GM11168 (cell line): ENCODE measurements around the gene TRPM6.
"Not testable (repeated sequence)": the region's sequence is repeated elsewhere in the genome, so short reads cannot be mapped to it uniquely, and the experiment has no call there.

ENCODE experiments used
- in situ Hi-C: fragments of 300-500 bp; cut with MboI; formaldehyde crosslinking; loops from one replicate; pipeline ENCODE4 v1.12.0; 2022; ENCODE audit warnings: low sequenced_read_pairs; ENCODE audit not compliant: unreplicated experiment

Gene TRPM6, protein sequence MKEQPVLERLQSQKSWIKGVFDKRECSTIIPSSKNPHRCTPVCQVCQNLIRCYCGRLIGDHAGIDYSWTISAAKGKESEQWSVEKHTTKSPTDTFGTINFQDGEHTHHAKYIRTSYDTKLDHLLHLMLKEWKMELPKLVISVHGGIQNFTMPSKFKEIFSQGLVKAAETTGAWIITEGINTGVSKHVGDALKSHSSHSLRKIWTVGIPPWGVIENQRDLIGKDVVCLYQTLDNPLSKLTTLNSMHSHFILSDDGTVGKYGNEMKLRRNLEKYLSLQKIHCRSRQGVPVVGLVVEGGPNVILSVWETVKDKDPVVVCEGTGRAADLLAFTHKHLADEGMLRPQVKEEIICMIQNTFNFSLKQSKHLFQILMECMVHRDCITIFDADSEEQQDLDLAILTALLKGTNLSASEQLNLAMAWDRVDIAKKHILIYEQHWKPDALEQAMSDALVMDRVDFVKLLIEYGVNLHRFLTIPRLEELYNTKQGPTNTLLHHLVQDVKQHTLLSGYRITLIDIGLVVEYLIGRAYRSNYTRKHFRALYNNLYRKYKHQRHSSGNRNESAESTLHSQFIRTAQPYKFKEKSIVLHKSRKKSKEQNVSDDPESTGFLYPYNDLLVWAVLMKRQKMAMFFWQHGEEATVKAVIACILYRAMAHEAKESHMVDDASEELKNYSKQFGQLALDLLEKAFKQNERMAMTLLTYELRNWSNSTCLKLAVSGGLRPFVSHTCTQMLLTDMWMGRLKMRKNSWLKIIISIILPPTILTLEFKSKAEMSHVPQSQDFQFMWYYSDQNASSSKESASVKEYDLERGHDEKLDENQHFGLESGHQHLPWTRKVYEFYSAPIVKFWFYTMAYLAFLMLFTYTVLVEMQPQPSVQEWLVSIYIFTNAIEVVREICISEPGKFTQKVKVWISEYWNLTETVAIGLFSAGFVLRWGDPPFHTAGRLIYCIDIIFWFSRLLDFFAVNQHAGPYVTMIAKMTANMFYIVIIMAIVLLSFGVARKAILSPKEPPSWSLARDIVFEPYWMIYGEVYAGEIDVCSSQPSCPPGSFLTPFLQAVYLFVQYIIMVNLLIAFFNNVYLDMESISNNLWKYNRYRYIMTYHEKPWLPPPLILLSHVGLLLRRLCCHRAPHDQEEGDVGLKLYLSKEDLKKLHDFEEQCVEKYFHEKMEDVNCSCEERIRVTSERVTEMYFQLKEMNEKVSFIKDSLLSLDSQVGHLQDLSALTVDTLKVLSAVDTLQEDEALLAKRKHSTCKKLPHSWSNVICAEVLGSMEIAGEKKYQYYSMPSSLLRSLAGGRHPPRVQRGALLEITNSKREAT (N-terminal part only)

DNA sequence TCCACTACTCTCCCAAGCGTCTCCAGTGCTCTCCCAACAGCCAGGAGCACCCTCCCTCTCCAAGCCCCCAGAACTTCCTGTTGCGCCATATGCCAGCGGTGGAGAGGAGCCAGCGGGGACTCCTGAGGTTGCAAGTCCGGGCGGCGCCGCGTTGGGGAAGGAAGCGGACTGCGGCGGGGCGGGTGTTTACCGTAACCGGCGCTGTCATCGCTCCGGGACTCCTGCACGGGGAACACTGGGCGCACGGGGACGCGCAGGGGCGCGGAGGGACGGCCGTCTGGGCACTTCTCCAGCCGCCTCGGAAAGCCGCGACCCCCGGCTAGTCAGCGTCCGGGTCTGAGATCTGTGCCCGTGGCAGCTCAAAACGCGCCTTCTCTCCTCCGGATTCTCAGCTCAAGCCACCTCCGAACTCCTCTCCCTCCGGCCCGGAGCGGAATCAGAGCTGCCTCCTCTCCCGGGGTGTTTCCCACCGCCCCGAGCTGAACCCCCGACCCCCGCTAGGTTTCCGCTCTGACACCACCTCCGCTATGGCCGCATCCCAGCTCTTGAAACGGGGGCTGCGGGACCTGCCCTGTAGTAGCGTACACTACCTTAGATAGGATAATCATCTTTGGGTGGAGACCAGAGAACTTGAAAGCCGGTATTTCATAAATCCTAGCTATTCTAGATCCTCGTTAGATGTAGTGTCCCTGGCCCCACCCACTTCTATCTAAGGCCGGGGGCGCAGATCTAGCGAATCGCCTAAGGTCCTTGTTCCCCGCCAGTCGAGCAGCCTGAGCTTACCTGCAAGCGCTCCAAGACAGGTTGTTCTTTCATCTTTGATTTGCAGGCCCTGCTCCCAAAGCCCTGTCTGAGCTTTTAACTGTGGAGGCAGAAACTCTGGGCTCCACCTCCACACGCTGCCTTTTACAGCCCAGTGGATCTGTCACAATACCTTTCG, at the start of gene TRPM6:
TRPM6 (minus strand) TSS at position 881 of the 940 bp plus-strand sequence; CDS start at position 816, 65 bp downstream.
- in situ Hi-C loops, result no loop called here

DNA sequence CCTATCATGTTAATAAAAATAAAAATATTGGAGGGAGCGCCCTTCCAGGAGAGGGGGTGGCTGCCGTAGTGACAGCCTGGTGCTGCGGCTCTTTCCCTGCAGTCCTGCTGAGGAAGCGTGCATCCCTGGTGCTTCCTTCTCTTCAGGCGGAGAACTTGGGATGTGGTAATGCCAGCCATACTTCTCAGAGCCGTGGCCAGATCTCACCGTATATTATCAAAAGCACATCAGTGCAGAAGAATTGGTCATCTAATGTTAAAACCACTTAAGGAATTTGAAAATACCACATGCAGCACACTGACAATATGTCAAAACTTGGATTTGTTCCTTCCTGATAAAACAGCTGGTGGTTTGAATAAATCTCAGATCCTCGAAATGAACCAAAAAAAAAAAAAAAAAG, 47.3 kb upstream of the TRPM6 start:
- in situ Hi-C loops, result no loop called here

DNA sequence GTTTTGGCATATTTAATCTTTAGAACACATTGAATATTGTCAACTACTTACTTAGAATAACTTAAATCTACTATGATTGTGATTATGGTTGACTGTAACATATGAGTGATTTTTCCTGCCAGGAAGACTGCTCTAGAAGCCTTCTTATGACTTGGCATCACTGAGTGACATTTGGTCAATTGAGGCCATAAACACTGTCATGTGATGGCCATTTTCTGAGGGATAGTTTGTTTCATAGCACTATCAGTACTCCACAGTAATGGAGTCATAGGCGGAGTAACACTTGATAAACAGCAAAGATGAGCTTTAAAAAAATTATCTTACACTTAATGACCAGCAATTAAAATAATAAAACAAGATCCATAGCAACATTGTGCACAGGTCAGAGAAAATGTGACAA, 34.0 kb upstream of the TRPM6 start:
- in situ Hi-C loops, result no loop called here

DNA sequence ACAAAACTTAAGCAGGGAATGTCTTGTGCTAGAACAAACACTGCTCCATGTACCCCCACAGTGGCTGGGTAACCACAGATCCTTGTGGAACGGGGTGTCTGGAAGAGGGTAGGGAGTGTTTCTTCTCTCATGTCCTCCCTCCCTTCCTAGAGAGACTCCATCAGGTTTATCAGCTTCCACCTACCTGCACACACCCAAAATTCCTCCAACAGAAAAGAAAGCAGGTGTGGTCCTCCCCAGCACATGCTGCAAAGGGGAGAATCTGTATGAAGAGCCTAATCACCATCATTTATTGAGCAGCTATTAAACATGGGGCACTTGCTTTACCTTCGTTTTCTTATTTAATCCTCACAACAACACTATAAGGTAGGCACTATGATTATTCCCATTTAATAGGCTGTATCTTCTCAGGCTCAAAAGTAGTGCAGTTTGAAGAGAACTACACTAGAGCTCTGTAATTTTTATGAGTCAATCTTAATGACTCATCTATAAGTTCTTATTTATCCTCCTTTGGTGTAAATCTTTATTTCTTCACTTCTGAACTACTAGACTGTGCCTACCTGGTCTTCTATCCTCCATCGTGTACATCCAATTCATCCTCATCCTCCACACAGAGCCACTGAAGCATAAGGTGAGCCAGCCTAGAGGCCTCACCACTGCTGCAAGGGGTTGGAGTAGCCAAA, 33.4 kb upstream of the TRPM6 start:
- in situ Hi-C loops, result no loop called here

DNA sequence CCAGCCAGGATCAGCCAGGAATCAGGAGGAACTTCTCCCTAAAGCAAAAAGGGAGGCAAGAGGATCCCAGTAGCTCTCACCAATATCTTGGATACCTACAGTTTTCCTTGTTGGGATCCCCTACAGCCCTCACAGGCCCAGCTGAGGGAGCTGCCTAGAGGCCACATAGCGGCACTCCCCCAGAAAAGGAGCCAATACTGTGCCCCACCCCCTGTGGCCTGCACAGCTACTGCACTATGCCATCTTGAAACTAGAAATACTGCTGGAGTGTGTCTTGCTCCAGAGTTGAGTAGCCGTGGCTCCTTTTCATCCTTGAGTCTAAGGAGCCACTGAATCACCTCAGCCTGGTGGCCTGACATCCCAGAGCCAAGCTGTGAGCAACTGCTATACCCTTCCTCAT, 22.3 kb upstream of the TRPM6 start:
- in situ Hi-C loops, result no loop called here

DNA sequence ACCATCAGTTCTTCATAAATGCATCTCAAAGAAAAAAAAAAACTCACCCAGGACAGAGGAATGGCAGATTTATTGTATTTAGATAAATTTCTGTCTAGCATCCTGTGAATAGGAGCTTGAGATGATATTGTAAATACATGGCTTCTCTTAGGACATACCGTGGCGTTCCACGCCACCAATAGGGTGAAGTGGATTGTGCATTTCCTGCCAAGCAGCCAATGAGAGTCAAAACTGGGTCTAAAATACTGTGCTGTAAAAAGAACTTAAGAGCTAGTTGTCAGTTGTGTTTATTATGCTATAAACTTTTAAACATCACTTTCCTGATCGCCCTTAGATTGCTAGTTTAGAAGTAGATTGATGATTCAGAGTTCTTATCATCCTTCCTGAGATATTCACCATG, 20.9 kb upstream of the TRPM6 start:
- in situ Hi-C loops, result no loop called here

DNA sequence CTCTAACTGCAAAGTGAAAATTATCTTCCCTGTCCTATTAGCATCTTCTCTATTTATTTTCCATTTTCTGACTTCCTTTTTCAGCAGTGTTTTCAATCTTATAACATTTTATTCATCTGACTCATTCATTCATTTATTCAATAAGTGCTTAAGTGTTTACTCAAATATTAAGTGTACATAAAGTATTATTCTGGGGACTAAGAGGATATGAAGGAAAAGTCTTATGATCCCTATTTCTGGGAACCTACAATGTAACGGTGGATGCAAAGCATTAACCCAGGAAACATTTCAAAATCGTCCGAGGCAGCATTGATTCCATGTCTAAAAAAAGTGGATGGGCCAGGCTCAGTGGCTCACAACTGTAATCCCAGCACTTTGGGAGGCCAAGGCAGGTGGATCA, 19.4 kb upstream of the TRPM6 start:
- in situ Hi-C loops, result no loop called here

DNA sequence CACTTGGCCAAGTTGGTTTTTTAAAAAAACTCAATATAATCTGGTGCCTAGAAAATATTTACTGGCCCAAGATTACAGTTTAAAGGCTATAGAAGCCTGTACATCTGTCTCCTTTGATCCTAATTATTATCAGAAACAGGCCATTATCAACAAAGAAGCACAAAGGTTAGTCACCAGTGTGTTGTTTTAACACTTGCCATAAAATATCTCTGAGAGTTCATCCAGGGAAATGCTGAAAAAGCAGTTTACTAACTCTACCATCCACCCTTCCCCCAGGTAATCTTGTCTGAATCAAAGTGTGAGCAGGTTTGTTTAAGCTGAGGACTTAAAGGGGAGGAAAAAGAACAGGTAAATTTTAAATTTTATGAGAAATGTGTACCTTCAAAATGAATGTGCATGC, 13.3 kb upstream of the TRPM6 start:
- in situ Hi-C loops, result no loop called here

DNA sequence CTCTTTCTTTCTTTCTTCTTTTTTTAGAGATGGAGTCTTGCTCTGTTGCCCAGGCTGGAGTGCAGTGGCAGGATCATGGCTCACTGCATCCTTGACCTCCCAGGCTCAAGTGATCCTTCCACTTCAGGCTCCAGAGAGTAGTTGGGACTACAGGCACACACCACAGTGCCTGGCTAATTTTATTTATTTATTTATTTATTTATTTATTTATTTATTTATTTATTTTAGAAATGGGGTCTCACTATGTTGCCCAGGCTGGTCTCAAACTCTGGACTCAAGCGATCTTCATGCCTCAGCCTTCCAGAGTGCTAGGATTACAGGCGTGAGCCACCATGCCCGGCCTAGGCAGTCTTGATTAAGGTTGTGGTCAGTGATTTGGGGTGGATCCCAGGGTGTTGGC, 728 bp upstream of the TRPM6 start:
- in situ Hi-C loops, result not testable (repeated sequence)

DNA sequence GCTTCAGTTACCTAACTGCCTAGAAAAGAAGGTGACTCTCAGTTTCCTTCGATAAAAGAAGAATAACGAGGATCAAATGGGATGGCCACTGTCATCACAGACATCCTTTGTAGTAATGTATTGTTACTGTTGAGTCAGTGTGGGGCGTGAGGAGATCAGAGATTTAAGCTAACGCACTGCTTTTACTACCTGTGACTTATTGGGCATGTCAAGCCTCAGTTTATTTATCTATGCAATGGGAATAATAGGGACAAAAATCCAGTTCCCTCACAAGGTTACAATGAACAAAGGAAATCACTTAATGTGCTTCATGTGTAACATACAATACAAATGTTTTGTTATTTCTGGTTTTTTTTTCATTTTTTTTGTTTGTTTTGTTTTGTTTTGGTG, 255 bp upstream of the TRPM6 start:
- in situ Hi-C loops, result no loop called here

DNA sequence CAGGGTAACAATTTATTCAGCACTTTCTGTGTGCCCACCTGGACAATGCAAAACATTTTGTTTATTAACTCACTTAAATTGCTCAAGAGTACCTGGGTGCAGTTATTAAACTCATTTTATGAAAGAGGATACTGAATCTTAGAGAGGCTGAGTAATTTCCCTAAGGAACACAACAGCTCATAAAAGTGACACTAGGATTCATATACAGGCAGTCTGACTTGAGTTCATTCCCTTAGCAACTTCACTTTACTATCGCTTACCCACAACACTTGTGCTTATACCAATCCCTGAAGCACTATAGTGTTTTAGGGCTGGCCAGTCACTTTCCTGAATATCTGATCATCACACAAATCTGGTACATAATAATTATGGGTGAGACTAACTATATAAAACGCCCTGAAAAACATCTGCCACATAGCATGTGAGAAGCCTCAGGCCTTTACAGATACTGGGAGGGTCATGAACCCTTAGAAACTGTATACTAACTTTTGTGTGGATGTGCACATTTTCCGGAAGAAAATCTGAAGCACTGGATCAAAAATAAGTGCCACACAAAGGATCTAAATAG, 11.3 kb downstream of the TRPM6 start:
- in situ Hi-C loops, result no loop called here

DNA sequence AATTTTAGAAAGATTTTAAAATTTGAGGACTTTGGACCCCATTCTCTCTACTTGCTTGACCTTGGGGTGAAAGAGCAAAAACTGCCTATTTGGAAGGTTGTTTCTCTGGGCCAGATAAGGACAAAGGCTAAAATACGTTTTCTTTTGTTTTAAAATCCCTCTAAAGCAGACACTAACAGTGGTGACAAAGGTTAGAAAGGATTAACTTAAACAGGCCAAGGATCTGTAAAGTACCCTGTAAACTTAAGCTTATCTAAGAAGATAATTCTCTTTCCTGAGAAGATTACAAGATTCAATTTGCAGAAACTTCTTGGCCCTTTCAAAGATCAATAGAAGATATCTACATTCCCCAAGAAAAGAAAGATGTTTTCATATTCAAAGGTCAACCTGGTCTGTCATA, 12.1 kb downstream of the TRPM6 start:
- in situ Hi-C loops, result no loop called here

DNA sequence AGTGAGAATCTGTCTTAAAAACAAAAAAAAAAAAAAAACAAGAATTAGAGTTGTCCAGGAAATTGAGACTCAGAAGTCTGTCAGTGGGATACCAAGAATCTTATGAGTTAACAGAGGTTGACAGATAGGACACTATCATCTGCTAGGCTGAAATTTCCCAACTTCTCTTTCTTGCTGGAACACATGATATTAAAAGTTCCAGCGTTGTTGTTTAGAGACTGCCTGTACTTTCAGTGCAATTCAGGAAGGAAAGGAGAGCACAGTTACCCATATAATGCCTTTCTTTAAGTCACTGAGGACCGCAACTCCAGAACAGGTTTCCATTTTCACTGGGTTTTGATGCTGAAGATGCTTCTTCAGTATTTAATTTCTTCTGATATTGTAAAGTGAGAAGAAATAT, 13.5 kb downstream of the TRPM6 start:
- in situ Hi-C loops, result no loop called here

DNA sequence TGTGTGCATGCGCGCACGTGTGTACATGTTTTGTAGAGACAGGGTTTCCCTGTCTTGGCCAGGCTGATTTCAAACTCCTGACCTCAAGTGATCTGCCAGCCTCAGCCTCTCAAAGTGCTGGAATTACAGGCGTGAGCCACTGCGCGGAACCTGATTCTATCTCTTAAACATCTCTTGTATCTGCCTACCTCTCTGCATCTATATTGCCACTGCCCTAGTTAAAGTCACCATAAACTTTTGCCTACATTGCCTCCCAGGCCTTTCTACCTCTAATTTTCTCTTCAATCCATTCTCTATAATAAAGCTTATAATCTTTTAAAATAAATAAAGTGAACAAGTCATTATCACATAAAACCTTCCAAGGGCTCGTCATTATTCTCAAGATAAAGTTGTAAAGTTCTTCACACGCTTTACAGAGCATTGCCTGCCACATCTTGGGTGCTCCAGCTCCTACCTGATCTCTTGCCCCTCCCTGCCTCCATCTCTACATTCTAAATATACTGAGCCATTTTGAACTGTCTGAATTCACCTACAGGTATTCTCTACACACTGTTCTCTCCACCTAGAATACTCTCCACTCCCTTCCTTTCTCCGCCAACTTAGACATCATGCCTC, 15.0 kb downstream of the TRPM6 start:
- in situ Hi-C loops, result no loop called here

DNA sequence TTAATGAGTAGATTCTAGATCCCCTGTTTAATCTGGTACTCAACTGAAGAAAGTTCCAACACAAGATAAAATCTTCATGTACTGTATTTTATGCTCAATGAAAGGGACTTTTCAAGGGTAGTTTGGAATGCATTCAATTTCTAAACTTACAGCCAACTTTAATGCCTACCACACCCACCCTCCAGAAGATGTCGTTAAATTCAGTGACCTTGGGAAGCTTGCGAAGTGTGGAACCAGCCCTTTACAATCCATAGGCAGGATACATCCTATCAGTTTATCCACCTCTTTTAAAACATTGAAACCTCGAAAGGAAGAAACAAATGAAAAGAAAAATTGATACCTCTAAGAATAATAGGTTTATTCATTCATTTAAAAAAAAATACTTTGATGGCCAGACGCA, 20.2 kb downstream of the TRPM6 start:
- in situ Hi-C loops, result no loop called here

DNA sequence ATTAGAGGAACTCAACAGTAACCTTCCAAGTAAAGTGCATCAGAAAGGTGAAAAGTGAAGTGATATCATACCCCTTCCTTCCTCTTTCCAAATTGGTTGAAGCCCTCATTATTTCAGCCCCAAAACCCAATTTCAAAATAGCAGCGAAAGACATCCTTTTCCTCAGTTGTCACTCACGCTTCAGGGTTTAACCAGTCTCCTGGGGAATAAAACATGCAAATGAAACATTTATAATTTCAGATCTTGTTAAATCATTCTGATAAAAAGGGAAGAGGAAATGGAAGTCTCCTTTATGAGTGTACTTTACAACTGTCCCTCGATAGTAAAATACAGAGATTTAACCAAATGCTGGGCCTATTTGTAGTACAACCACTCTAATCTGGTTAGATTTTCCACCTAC, 22.5 kb downstream of the TRPM6 start:
- in situ Hi-C loops, result no loop called here

DNA sequence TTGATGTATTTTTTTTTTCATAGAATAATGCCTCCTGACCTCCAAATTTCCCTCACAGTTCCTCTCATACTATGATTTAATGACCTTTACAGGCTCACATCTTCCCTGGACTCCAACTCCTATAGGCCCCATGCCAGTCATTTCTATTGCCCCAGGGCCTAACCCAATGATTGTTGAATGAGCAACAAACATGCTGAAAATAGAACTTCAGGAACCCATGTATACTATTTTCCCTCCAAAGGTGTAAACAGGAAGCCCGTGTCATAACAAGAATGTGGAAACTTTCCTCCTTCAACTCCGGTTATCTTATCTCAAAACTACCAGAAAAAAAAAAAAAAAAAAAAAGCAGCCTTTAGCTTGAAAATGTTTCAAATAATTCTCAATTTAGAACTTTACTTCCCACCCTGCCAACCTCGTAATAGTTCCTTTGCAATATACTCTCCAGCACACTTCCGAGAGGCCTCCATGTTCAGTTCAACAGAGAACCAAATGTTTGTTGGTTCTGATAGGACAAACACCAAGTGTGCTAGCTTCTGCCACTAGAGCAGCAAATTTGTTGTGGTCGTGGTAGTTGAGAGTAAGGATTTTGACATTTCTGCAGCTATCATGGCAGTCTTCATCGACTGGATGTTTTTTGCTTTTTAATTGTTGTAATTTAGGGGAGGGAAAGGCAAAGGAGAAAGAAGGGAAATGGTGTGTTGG, 25.8 kb downstream of the TRPM6 start:
- in situ Hi-C loops, result no loop called here

DNA sequence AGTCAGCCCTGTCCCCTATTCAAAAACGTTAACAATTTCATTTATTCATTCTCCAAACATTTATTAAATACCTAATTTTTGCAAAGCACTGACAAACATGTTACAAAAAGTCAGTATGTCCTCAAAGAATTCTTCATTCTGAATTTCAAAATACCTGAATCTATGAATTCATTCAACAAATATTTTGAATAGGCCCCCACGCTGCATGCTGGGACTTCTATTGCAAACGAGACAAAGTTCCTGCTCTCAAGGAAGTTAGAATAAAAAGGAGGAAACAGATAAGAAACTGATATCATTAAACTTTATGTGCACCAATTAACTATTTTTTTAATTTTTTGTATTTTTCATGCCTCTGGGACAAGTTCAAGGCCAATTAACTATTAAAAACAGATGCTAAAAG, 26.6 kb downstream of the TRPM6 start:
- in situ Hi-C loops, result no loop called here
